SH-SY5Y (cell line): Measurements from ENCODE around the gene RIPOR3.

Experiments used
- GATA2 ChIP-seq: IDR thresholded peaks from 2 replicates; pipeline ENCODE4 v1.6.1; 2011; ENCODE audit warnings: mild to moderate bottlenecking, low read depth, low read length
- GATA3 ChIP-seq: IDR thresholded peaks from 2 replicates; pipeline ENCODE4 v1.6.1; 2011; ENCODE audit warnings: low read depth, mild to moderate bottlenecking, low read length, moderate library complexity

The RIPOR3 gene

DNA sequence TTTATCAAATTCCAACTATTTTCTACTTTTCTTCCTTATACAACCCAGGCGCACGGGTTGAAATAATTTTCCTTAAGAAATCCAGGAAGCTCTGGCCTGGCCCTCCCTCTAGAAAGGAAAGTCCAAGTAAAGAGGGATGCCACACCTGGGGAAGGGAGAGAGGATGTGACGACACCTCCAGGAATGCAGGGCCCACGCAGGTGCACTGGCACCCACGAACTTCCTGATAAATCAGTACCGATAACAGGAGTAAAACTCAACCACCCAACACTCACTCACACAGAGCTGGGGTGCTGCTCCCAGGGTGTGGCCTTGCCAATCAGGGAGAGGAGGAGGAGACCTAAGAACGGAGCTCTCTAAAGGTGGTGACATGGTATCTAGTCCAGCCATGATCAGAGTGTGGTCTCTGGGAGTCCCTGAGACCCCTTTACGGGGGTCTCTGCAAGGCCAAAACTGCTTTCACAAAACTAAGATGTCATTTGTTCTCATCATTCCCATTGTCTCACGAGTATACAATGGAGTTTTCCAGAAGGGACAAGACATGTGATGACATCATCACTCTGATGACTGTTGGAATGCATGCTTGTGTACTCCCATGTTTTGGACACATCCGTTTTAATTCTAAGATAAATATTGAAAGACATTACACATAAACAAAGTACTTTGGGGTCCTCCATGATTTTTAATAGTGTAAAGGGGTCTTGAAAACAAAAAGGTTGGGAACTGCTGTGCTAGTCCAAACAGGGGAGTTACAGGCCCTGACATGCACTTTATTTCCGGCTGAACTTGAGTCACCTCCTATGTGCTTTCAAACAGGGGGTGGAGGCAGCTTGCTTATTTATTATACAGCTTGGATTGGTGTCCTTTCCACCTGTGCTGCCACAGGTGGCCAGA is 37.9 kb upstream of the RIPOR3 start:
- TF ChIP-seq GATA3 = no peak

DNA sequence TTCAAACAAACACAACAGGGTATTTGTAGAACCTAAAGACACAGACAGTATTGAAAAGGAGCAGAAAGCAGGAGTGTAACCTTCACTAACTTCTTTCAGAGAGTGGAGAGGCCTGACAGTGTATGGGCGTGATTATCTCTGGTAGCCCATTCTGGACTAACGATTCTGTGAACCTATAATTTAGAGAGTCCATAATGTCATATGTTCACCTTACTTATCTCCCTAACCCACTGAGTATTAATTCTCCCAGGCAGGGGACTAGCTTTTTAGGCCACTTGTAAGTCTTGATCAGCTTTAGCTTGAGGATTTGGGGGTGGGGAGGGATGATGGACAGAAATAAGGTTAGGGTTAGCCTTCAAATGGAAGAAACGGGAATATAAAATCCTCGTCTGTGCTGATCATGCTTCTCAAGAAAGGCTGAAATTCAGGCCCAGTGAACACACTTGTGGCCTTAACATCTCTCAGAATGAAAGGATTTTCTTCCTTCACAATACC is 37.2 kb upstream of the RIPOR3 start:
- TF ChIP-seq GATA2 = no peak
- TF ChIP-seq GATA3 = no peak

DNA sequence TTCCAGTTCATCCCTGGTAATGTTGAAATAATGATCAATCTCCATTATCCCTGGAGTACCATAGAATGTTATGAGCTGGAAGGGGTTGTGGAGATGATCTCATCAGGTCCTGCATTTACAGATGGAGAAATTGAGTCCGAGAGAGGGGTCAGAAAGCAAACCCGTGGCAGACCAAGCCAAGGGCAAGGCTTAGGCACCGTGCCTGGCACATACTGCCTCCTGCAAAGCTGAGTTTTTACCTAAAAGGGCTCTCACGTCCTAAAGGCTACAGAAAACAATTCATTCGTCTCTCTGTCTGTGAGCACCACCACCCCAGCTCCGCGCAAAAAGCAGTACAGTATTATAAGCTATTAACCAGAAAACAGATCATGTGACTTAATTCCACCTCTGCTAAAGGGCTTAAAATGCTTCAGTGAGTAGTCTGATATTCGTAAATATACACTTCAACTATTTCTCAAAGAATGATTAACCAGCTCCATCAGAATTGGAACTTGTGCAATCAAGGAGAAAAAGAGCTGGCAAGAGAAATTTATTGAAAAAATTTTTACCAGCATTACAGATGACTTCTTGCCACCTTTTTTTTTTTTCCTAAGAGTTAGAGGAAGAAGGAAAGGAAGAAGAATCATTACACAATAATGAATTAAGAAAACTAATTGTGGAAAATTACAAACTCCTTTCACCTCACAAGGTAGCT is 36.6 kb upstream of the RIPOR3 start:
- no peak for TF ChIP-seq GATA3
- TF ChIP-seq GATA2 = no peak

DNA sequence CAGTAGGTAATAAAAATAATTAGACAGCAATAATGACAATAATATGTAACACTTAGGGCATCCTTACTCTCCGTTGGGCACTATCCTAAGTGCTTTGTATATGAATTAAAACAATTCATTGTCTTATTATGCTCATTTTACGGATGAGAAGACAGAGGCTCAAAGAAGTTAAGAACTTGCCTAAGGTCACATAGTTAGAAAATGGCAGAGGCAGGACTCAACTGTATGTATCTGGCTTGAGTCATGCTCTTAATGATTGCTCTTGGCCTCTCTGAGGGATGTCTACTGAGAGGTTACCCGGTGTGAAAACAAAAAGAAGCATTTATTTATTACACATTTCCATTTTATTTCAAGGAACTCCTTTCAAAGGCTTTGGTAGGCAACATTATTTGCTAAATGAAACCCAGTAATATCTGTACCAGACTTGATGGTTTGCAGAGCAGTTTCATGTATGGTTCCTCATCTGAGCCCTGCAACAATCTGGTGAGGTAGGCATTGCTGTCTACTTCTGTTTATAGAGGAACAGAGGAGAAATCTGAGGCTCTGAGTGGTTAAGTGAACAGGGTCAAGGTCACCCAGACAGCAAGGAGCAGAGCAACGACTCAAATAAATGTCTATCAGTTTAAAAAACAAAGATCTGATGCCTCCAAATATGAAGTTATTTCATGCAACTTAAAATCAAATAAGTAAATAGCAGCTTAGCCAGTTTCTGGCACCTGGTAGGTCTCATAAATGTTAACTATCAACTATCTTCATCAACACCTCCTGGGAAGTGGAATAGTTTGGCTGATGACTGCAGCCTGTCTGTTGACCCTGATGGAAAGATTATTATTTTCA is 35.8 kb upstream of the RIPOR3 start:
- TF ChIP-seq GATA2 (no peak), GATA3 (no peak)

DNA sequence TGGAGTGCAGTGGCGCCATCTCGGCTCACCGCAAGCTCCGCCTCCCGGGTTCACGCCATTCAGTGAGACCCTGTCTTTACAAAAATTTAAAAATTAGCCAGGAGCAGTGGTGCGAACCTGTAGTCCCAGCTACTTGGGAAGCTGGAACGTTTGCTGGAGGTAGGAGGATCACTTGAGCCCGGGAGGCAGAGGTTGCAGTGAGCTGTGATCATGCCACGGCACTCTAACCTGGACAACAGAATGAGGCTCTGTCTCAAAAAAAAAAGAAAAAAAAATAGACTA is 34.3 kb upstream of the RIPOR3 start:
- TF ChIP-seq GATA2 (no peak), GATA3 (no peak)

DNA sequence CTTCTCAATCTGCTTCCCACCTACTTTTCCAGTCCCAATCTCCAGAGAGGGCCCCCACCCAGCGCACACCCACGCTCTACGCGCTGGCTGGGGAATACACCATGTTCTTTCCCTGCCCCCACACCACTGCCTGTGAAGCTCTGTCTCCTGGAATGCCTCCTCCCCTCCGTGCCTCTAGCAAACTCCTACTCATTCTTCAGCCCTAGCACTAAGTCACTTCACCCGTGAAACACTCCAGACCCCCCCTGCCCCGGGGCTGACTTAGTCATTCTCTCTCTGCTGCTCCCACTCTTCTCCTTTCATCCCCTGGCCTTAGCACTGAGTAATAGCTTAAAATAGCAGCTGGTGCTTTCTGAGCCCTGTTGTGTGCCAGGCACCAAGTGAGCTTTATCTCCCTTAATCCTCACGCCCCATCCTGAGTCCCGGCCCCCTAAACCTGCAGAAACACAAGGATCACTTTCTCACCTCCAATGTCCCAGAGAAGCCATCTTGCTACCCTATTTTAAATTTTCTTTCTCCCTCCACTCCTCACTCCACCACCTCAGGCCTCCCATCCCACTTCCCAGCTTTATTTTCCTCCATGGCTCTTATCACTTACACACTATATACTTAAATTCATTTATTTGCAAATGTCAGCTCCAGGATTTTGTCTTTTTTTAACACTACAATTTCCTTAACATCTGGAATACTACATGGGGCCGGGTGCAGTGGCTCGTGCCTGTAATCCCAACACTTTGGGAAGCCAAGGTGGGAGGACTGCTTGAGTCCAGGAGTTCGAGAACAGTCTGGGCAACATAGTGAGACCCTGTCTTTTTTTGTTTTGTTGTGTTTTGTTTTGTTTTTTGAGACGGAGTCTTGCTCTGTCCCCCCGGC is 33.7 kb upstream of the RIPOR3 start:
- no peak for TF ChIP-seq GATA3
- no peak for TF ChIP-seq GATA2

DNA sequence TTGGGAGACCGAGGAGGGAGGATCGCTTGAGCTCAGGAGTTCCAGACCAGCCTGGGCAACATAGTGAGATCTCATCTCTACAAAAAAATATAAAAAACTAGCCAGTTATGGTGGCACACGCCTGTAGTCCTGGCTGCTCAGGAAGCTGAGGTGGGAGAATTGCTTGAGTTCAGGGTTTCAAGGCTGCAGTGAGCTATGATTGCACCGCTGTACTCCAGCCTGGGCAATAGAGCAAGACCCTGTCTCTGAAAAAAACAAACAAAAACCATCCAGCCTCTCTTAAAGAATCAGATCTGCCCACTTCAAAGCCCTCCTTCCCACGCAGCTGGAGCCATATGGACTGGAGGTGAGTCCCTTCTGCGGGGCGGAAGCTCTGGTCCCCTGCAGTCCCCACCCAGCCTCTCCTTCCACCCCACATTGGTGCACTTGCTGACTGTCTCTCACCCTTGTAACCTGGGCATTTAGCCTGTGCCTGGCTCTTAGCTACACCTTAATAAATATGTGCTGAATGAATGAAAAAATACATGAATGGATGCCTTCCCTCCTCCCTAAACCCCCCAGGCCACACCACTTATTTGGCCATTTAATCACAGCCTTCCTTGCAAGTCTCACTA is 32.9 kb upstream of the RIPOR3 start:
- no peak for TF ChIP-seq GATA3
- no peak for TF ChIP-seq GATA2

DNA sequence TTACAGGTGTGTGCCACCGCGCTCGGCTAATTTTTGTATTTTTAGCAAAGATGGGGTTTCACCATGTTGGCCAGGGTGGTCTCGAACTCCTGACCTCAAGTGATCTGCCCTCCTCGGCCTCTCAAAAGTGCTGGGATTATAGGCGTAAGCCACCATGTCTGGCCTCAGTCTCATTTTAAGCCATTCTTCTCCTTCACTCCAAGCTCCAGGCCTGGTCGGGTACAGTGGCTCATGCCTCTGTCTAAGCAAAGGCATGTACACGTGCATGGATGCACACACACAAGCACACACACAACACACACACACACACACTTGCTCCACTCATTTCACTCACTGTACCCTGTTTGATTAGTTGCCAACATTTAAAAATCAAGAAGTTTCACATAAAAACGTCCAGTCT is 32.3 kb upstream of the RIPOR3 start:
- TF ChIP-seq GATA3 = no peak
- TF ChIP-seq GATA2 = no peak

DNA sequence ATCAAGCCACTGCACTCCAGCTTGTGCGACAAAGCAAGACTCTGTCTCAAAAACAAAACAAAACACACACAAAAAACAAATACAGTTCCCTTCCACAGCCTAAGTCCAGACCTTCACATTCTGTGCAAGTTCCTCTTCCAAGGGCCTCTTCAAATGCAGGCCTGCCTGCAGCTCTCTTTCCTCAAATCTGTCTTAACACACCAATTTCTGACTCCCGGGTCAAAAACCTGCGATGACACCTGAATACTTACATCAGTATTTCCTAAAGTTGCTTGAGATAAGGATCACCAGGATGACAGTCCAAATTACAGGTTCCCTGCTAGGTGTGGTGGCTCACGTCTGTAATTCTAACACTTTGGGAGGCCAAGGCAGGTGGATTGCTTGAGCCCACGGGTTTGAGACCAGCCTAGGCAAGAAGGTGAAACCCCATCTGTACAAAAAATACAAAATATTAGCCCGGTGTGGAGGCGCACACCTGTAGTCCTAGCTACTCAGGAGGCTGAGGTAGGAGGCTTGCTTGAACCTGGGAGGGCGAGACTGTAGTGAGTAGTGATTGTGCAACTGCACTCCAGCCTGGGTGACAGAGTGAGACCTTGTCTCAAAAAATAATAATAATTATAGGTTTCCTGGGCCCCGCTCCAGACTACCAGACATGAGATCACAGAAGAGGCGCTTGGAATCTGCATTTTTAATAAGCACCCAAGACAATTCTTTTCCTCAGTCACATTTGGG is 31.2 kb upstream of the RIPOR3 start:
- TF ChIP-seq GATA2 = no peak
- no peak for TF ChIP-seq GATA3

DNA sequence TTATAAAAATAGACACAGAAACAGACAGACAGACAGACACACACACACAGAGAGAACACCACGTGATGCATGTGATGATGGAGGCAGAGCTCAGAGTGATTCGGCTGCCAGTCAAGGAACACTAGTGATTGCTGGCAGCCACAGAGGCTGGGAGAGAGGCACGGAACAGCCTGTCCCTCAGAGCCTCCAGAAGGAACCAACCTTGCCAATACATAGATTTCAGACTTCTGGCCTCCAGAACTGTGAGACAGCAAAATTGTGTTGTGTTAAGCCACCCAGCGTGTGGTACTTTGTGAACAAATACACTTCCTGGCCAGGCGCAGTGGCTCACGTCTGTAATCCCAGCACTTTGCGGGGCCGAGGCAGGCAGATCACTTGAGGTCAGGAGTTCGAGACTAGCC is 30.5 kb upstream of the RIPOR3 start:
- TF ChIP-seq GATA3 (no peak), GATA2 (no peak)

DNA sequence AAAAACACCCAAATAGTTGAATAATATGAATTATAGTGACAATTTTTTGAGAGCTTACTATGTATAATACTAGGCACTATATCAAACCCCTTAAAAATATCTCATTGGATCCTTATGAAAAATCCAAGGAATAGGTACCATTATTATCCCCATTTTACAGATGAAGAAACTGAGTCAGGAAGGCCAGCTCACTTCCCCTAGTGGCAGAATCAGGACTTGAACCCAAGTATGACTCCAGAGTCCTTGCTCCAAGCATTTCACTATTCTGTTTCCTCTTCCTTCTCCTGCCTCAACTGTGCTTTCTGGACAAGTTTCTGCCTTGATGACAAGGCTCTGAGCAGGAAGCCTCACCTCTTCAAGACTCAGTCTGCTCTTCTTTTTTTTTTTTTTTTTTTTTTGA is 29.2 kb upstream of the RIPOR3 start:
- TF ChIP-seq GATA2 (no peak), GATA3 (no peak)

DNA sequence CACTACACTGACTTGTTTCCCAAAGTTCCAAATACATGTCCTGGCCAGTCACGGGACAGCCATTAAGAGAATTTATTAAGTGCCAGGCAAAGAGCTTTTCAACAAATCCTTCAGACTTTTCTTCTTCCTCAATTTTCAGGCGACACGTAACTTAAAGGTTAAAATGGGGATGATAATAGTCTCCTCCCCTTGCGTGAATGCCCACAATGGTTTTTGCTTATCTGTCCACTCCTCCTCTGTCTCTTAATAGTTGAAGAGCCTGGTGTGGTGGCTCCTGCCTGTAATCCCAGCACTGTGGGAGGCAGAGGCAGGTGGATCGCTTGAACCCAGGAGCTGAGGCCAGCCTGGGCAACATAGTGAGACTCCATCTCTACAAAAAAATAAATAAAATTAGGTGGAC is 28.7 kb upstream of the RIPOR3 start:
- TF ChIP-seq GATA2 = no peak
- no peak for TF ChIP-seq GATA3

DNA sequence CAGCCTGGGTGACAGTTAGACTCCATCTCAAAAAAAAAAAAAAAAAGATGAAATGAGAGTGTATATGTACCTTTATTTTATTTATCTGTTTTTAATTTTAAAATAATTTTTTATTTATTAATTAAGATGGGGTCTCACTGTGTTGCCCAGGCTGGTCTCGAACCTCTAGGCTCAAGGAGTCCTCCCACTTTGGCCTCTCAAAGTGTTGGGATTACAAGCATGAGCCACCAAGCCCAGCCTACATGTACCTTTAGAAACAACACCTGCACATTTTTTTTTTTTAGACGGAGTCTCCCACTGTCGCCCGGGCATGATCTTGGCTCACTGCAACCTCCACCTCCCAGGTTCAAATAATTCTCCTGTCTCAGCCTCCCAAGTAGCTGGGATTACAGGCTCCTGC is 28.0 kb upstream of the RIPOR3 start:
- TF ChIP-seq GATA2 (no peak), GATA3 (no peak)
